Activated CD4-positive, alpha-beta T cell treated with anti-CD3 and anti-CD28 coated beads for 24 hours (primary cell): ENCODE results near the gene OR56B4.
"Not testable (repeated sequence)": the region's sequence is repeated elsewhere in the genome, so short reads cannot be mapped to it uniquely, and the experiment has no call there.

ENCODE experiments used
- DNase-seq, 2 donors: peaks; one replicate each; pipeline ENCODE4 v3.0.0-alpha.2; 2020; ENCODE audit warnings: low read depth in 2 of 2

OR56B4 gene, protein sequence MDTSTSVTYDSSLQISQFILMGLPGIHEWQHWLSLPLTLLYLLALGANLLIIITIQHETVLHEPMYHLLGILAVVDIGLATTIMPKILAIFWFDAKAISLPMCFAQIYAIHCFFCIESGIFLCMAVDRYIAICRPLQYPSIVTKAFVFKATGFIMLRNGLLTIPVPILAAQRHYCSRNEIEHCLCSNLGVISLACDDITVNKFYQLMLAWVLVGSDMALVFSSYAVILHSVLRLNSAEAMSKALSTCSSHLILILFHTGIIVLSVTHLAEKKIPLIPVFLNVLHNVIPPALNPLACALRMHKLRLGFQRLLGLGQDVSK

DNA sequence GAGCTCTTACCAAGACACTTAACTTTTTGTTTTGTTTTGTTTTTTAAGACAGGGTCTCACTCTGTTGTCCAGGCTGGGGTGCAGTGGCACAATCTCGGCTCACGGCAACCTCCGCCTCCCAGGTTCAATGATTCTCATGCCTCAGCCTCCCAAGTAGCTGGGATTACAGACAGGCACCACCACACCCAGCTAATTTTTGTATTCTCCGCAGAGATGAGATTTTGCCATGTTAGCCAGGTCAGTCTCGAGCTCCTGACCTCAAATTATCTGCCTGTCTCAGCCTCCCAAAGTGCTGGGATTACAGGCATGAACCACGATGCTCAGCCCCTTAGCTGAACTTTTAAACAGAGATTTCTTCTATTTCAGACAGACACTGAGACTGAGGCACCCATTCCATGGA lies at the start of gene OR56B4:
TSS of gene OR56B4 (plus strand) at position 301 of the 400 bp plus-strand sequence. CDS start at position 396, 95 bp downstream.
- not testable (repeated sequence) for DNase-seq

GRCh38 chr11:6061475-6061874 lies 46.0 kb upstream of the OR56B4 start:
- DNase-seq, result no peak

- no peak for DNase-seq
Measured at GRCh38 chr11:6062691-6063358, 44.7 kb upstream of the OR56B4 start.

GRCh38 chr11:6067502-6067901 lies 40.0 kb upstream of the OR56B4 start:
- DNase-seq, result no peak

DNA sequence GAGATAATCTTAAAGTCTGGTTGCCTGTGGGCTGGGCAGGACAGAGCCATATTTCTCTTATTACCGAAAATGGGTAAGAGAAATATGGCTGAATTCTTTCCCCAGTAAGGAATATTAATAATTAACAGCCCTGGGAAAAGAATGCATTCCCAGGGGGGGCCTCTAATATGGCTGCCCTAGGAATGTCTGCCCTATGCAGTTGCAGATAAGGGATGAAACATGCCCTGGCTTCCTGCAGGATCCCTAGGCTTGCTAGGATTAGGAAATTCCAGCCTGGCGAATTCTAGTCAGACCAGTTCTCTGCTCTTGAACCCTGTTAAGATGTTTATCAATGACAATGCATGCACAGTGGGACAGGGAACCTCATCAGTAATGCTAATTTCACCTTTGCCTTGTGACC lies 31.0 kb upstream of the OR56B4 start:
- not testable (repeated sequence) for DNase-seq

GRCh38 chr11:6077723-6078122 lies 29.8 kb upstream of the OR56B4 start:
- DNase-seq, result no peak

GRCh38 chr11:6079463-6079862 lies 28.0 kb upstream of the OR56B4 start:
- DNase-seq, result no peak

DNA sequence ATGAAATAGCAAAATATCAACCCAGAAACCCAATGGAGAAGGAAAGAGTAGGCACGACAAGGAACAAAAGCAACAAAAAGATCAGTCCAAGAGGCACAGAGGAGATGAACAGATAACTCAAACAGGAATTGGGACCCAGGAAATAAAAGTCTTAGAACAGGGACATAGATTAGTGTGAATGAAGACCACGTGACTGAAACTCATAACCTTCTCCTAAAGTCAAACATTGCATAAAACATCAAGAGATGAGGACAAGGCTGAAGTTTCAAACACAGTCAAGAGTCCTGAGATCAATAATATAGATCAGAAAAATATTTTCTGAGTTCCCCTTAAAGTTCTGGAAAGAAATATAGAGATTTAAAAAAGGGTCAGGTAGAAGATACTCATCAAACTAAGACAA lies 24.4 kb upstream of the OR56B4 start:
- no peak for DNase-seq

- no peak for DNase-seq
Measured at GRCh38 chr11:6084587-6084986, 22.9 kb upstream of the OR56B4 start.

GRCh38 chr11:6094186-6094585 lies 13.3 kb upstream of the OR56B4 start:
- DNase-seq, result no peak

- DNase-seq, result no peak
Measured at GRCh38 chr11:6095798-6096197, 11.7 kb upstream of the OR56B4 start.

GRCh38 chr11:6096417-6096816 lies 11.1 kb upstream of the OR56B4 start:
- DNase-seq, result no peak

DNA sequence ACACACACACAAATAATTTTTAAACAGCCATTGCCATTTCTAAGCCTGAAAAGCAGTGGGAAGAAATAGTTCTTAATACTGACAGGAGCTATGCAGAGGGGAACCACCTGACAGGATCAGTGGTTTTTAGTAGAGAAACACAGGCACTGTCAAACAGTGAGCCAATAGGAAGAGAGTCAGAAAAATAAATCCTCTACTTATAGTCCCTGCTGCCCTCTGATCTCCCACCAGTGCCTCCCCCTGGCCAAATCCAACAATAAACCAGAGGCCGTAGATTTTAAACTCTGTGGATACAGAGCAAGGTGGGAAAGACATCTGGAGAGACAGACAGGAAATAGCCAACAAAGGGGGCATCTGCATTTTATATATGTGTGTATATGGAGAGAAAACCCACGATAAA lies 7.9 kb upstream of the OR56B4 start:
- DNase-seq, result no peak

- no peak for DNase-seq
Measured at GRCh38 chr11:6110011-6110410, 2.5 kb downstream of the OR56B4 start.

DNA sequence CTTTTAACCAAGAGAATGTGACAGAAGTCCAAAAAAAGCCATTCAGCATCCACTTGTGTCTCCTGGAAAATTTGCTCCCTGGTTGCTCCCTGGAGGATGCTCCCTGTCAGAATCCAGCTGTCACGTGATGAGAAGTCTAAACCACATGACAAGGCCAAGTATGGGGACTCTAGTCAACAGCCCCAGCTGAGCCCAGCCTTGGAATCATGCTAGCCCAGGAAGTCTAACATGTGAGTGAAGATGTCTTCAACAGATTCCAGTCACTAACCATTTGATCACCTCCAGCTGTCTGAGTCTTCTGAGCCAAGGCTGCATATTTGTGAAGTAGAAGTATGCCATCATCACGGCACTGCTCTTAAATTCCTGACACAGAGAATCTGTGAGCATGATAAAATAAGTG lies 4.2 kb downstream of the OR56B4 start:
- no peak for DNase-seq

- no peak for DNase-seq
Measured at GRCh38 chr11:6116638-6117037, 9.2 kb downstream of the OR56B4 start.

DNA sequence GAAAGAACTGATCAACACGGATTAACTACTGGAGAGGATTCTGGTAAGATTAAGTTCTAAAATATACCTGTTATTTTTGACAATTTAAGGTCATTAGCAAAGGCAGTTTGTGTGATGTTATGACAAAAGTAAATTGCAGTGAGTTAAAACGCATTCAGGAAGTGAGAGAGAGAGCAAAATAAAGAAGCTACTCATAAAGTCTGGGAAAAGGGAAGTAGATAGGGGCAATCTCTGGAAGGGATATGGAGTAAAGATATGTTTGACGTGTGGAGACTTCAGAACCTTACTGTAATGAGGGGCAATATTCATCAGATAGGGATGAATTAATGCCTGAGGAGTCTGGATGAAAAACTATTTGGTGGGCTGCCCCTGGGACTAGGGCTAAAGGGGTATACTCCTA lies 16.8 kb downstream of the OR56B4 start:
- no peak for DNase-seq

GRCh38 chr11:6127881-6128280 lies 20.4 kb downstream of the OR56B4 start:
- DNase-seq, result no peak

GRCh38 chr11:6129011-6129410 lies 21.5 kb downstream of the OR56B4 start:
- DNase-seq, result no peak

- DNase-seq, result no peak
Measured at GRCh38 chr11:6129635-6130034, 22.2 kb downstream of the OR56B4 start.

GRCh38 chr11:6132431-6132830 lies 24.9 kb downstream of the OR56B4 start:
- DNase-seq, result no peak

- DNase-seq, result not testable (repeated sequence)
Measured at GRCh38 chr11:6135936-6136335, 28.5 kb downstream of the OR56B4 start.

- DNase-seq, result no peak
Measured at GRCh38 chr11:6142936-6143335, 35.5 kb downstream of the OR56B4 start.
